Esophagus mucosa (tissue), 1 donor: Measurements from ENCODE around the gene PDE2A. TPM values are rescaled to one million over a fixed set of nuclear protein-coding genes. Genes with fewer than 3 reads are reported as not detected.

Experiments used
- ATAC-seq: fragments of 200-7000 bp; cut with Tn5 transposase; one replicate; pipeline ENCODE4 v1.9.1; 2020
- total RNA-seq: library from RNA; stranded (reverse); gene quantifications from one replicate; pipeline ENCODE4 v1.2.4, GENCODE V29; 2023
- donor health status: DM: yes; HTN: yes; CAD: no.

The PDE2A gene
- total RNA-seq, 1 donor from 2014 or later: 6.0 TPM

DNA sequence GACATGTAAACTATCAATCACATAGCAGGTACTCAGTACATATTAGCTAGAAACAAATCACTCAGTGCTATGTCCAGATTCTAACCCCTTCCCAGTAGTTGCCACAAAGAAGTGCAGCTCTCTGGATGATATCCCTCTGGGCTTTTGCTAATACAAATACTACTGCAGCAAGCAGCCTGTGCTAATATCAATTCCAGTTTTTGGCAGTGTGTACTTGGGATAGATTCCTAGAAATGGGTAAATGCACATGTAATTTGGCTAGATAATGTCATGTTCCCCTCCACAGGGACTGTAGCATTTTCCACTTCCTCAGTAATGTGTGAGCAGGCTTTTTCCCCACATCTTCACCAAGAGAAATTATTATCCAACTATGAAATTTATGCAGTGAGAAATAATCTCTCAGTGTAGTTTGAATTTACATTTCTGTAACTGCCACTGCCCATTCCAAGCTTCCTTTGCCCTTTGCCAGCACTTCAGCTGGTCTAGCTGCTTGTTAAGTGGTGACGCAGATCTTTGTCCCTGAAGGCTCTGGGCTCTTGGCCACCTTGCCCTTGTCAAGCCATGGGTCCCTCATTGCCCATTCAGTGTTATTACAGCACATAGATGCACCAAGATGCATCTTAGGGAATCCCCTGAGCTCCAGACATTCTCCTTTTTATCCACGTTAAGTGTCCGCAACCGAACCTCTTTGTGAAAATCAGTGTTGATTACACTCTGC is 132.8 kb downstream of the PDE2A start:
- ATAC-seq: no peak

DNA sequence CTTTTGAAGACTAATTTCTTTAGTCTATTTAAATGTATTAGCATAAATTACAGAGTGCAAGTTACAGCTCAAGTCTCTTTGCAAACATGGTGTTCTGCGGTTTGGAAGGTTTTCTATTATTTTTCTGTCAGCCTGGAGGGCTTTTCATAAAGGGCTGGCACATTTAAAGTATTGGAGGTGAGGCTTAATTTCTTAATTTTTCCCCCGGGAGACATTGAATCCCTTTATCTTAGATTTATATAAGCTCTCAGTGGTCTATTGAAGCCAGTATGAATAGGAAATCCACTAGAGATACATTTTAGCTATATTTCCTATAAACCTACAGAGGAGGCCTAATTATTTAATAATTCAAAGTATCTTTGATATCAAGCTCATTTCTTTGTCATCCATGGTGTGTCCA is 137.2 kb downstream of the PDE2A start:
- ATAC-seq: no peak

DNA sequence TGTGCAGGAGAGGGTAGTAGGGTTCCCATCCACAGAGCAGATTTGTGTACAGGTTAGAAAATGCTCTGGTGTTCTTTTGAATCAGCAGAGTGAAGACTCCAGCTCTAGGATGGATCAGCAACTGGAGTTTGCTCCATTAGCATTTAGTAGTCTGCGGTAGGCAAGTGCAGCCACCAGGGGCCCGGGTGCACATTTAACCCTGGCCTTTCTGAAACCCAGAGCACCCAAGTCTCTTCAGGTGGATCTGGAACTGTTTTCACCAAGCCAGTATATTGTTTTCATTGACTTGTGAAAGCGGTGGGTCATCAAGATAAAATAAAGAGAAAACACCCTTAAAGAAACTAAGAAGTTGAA is 139.1 kb downstream of the PDE2A start:
- ATAC-seq: no peak

DNA sequence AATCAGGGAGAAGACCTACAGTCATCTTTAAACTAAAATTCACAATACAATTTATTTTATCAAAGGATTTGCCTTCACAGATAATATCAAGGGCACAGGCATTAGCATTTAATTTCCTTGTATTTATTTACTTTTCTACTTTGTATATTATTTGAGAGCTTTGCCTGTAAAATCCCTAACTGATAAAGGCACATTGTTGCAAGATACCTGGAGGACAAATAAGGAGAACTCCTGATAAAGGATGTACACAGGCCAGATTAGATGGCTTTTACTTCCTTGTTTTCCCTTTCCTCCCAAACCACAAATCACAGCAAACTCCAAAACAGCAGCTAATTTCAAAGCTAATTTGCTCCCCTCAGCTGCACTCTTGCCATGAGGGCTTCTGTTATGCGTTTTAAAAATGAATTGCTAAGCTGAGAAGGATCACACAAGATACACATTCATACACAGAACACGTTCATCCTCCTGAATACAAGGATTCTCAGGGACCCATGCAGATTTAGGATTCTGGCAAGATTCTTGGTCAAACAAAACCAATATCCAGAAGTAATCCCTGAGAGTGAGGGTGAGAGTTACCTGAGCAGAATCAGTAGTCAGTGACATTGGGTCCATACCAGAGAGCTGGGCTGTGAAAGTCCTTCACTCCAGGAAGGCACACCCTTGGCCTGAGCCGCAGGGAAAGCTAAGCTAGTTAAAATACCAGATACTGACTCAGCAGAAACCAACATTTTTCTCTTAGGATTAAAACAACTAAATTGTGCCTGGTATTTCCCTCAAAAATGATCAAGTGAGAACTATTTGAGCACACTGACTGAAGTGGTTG is 139.6 kb downstream of the PDE2A start:
- ATAC-seq: no peak

DNA sequence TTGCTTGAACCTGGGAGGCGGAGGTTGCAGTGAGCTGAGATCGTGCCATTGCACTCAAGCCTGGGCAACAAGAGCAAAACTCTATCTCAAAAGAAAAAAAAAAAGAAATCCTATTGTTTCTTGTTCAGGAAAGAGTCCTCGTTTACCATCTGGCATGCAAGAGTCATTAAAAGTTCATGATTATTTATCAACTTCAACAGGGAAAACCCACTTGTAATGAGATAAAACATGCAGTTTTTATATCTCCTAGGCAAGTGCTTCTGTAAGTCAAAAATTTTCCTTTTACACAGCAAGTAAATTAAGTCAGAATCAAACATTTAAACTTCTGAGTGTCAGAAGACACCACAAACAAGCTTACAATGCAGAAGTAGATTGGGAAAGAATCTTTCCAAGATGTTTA is 145.2 kb downstream of the PDE2A start:
- ATAC-seq: no peak

DNA sequence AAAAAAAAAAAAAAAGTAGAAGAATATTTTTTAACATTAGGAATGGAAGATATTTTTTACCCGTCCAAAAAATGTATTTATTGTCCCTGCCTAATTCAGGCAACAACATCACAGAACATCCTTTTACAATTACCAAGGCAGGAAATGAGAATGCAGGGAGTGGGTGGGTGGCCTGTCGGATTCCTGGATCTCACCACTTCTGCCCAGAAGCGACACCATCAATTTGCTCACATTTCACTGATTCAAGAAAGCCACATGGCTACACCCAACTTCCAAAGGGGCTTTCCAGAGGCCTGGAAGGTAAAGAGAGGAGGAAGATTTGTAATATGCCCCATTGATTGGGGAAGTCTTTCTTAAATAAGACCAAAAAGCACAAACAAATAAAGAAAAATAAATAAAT is 146.1 kb downstream of the PDE2A start:
- ATAC-seq: no peak

Other genes with a start within 250 kb of the PDE2A start
- 13.9 TPM for gene CLPB, start 239.9 kb downstream of the PDE2A start, total RNA-seq
- gene ARAP1, start 78.0 kb upstream of the PDE2A start, total RNA-seq: 31.0 TPM
- gene STARD10, start 119.6 kb upstream of the PDE2A start, total RNA-seq: 68.8 TPM
- 16.1 TPM for gene ATG16L2, start 140.0 kb upstream of the PDE2A start, total RNA-seq